Endometrium (tissue), 2 donors: ENCODE data around the gene TRIM49D2.
"Not testable (repeated sequence)": the region's sequence is repeated elsewhere in the genome, so short reads cannot be mapped to it uniquely, and the experiment has no call there.

ENCODE experiments used
- FAIRE-seq: peaks from 2 replicates; lab custom pipeline; 2012; peaks lifted over from hg19 to GRCh38; lab: Jason Lieb, UNC
- donor health status: control.
- donor health status: control.

Gene TRIM49D2, protein sequence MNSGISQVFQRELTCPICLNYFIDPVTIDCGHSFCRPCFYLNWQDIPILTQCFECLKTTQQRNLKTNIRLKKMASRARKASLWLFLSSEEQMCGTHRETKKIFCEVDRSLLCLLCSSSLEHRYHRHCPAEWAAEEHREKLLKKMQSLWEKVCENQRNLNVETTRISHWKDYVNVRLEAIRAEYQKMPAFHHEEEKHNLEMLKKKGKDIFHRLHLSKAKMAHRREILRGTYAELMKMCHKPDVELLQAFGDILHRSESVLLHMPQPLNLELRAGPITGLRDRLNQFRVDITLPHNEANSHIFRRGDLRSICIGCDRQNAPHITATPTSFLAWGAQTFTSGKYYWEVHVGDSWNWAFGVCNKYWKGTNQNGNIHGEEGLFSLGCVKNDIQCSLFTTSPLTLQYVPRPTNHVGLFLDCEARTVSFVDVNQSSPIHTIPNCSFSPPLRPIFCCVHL

GRCh38 chr11:89923764-89924163, at the start of gene TRIM49D2:
TRIM49D2 (plus strand) TSS chr11:89924064; CDS start chr11:89926762, 2,698 bp downstream.
- not testable (repeated sequence) for FAIRE-seq

DNA sequence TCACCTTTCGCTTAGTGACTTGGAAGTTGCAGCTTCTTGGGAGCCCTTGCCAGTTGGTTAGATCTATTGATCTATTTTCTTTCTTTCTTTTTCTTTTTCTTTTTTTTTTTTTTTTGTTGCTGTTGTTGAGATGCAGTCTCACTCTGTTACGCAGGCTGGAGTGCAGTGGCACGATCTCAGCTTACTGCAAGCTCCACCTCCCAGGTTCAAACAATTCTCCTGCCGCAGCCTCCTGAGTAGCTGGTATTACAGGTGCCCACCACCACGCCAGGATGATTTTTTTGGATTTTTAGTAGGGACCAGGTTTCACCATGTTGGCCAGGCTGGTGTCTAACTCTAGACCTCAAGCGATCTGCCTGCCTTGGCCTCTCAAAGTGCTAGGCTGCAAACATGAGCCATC, 46.4 kb upstream of the TRIM49D2 start:
- not testable (repeated sequence) for FAIRE-seq

GRCh38 chr11:89893245-89893644, 30.6 kb upstream of the TRIM49D2 start:
- not testable (repeated sequence) for FAIRE-seq

- FAIRE-seq, result not testable (repeated sequence)
Measured at GRCh38 chr11:89900809-89901208, 23.1 kb upstream of the TRIM49D2 start.

GRCh38 chr11:89922195-89922660, 1.6 kb upstream of the TRIM49D2 start, which contains the start of gene TRIM49D1:
TRIM49D1 (minus strand) TSS chr11:89922245; CDS start chr11:89917710, 4,535 bp downstream.
- no peak for FAIRE-seq

DNA sequence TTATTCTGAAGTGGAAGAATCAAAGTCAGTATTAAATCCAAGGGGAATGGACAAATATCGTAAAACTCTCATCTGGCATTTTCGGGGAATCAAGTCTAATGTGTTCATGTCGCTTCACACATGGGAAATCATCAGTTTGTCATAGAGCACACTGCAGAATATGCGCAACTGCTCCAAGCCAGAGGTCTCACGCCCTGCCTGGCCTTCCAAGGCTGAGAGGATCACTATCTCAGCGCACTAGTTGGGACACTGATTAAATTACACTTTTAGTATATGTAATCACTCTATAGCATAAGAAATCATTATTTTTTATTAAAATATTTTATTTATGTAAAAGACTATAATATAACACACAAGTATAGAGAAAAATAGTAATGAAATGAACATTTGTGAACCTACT, 37.0 kb downstream of the TRIM49D2 start:
- FAIRE-seq, result not testable (repeated sequence)

- not testable (repeated sequence) for FAIRE-seq
Measured at GRCh38 chr11:89965737-89966136, 41.9 kb downstream of the TRIM49D2 start, which contains the start of gene TRIM64. TRIM64 (plus strand) TSS chr11:89966037; CDS start chr11:89968504, 2,467 bp downstream.
